Activated T-cell treated with anti-CD3 and anti-CD28 coated beads for 48 hours (primary cell): Measurements from ENCODE around the gene MSI2.

Source experiments
- DNase-seq: peaks from one replicate; pipeline ENCODE4 v3.0.0-alpha.2; 2020; ENCODE audit warnings: low read depth

MSI2 gene

DNA sequence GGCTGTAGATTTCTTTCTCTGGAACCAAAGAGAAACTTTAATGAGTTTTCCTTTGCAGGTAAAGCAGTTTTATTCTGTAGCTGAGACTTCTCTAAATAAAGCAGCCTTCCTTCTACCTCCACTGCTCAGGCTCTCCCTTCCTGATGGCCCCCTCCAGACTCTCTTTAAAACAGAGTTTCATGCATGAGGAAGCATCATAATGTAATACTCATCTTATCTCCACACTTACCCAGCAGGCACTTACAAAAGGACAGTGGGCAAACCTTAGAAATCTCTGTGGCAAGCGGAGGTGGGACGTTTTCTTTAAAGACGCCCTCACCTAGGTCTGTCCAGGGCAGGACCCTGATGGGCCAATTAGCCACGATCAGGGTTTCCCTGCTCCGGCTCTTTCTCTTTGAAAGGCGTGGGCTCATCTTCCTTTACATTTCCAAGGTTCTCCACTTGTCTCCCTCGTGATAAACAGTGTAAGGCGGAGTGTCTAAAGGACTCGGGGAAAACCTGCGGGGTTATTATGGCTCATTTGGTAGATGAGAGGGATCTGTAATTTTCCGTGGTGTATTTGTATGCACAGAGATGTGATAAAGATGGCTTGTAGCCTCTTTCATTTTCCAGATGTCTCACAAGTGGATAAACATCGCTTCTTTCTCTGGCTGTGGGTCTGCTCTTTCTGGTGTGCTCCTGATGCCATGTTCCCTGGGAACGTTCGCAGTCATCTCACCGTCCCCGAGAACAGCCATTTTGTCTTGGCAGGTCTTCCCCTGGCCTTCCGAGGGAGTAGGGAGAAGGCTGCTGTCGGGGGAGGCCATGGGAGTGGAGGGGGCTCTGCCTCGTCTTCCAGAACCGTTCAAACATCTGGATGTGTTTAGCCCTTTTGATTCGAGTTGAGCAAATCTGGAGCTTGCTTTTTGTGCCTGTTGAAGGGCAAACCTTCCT is 249.8 kb downstream of the MSI2 start:
- DNase-seq, result no peak

DNA sequence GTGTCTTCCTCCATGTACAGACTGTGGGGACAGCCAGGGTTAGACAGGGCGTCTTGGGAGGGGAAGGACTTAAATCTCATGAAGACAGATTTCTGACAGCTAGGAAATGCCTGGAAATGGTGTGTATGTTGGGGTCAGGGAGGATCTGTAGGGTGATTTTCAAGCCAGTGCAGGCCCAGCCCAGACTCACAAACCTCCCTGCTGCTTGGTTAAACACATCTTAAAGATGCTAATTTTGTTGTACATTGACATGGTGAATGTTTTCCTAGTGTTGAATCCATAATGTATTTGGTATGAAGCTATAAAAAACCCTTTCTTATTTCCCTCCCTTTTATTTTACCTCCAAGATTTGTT is 250.4 kb downstream of the MSI2 start:
- no peak for DNase-seq

DNA sequence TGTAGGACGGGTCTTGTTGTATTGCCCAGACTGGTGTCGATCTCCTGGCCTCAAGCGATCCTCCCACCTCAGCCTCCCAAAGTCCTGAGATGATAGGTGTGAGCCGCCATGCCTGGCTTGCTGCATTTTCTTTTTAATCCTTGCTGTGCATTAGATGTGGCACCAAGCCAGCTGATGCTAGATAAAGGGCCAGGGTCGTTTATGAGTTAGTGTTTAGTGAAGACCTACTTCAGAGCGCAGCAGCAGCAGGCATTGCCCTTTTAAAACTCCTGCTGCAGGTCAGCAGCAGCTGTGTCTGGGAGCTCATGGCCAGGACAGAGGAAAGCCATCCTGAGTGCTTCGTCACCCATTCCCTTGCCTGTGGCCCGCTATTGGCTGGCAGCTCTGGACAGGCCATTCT is 251.5 kb downstream of the MSI2 start:
- no peak for DNase-seq

DNA sequence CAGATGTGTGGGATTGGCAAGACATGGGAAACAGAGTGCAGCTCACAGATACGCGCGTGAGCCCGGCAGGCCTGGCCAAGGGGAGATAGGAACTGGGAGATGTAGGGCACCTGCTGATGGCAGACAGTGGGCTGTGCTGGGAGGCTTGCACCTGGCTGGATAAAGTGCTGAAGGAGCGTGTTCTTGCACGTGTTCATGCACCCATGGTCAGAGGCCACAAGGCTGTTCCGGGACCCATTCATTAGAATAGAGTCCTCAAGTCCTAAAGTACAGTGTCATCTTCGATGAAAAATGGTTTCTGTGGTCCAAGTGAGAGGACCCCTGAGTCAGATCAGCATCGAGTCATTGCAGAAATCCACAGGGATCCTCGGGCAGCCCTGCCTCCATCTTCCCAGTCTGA is 252.3 kb downstream of the MSI2 start:
- DNase-seq, result no peak

GRCh38 chr17:57511475-57512123 is 255.3 kb downstream of the MSI2 start:
- DNase-seq, result no peak

GRCh38 chr17:57512258-57512657 is 255.9 kb downstream of the MSI2 start:
- DNase-seq, result no peak

- no peak for DNase-seq
Observed at GRCh38 chr17:57512691-57513090, 256.4 kb downstream of the MSI2 start.

DNA sequence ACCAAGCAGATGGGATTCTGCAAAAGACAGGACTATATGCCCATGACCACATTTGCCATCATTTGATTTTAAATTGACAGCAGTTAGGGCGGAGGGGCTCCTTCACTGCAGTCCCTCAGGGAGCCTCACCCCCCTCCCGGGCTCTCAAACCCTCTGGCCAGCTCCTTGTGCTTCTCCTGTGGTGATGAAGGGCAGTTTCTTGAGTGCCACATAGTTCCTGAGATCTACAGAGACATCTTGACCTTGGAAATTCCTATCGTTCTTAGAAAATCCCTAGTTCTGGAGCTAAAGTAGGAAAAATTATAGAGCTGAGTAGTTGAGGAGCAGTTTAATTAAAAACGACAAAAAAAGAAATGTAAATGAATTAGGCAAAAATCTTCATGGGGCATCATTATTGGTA is 257.2 kb downstream of the MSI2 start:
- DNase-seq, result no peak

DNA sequence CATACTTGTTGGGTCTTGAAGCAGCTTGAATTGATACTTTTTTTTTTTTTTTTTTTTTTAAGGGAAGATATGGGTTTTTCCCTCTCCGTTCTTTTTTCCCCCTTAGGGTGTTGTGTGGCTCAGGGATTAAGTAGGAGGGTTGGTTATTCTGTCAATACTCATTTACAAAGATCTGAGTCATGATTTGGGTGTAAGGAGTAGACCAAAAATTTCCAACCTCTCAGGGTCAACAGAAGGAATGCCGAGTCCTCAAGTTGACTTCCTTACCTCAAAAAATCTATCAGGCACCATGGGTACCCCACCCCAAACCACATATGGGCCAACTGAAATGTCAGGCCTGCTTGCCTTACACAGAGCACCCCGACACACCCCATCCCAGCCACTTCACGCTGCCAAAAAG is 258.3 kb downstream of the MSI2 start:
- no peak for DNase-seq

DNA sequence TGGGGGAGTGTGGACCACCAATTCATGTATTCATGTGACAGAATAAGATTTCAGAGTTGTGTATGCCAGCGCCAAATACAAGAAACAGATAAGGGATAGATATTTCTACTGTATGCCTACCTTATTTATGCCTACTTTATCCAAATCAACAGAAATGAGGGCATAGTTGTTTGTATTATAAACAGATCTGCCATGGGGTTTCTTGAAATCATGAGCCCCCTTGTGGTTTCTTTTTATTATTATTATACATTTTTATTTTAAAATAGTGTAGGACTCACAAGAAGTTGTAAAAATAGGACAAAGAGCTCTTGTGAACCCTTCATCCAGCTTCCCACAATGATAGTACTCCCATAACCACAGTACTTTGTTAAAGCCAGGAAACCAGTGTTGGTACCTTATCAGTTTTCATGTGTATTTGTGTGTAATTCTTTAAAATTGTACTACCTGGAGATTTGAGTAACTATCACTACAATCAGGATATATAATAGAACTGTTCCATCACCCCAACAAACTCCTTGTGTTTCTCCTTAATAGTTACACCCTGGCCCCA is 259.4 kb downstream of the MSI2 start:
- no peak for DNase-seq

DNA sequence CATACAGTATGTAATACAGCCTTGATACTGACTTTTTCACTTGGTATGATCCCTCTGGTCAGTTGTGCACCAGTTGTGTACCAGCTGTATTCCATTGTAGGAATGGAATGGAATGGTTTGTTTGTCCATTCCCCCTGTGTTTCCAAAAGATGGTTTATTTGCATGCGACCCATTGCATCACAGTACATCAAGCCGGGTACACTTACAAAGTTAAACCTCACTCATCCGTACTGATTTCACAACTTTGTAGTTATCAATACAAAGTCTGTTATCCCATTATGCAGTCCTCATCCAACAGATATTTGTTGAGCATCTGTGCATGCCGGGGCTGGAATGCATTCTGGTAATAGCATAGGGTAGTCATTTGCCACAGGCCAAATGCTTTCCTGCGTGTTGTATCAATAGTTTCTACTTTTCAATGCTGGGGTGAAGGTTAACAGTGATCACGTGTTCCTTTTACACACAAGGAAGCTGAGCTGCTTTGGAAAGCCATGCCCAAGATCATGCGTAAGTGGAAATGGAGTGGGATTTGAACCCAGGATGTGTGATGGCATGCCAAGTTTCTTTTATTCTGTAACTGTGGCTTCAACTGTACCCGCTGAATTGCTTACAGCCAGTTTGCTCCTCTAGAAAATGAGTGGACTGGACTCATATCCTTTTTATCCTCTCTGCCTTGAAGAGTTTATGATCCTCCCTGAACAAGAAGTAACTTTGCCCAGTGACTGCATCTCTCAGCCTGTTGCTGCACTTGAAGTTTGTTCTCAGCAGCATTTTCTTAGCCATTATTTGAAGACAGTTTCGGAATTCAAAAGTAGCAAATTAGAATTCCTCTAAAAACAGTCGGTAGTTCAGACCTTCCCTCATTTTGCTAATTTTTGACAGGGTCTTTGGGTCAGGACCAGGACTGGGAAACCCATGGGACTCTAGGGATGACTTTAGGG is 260.2 kb downstream of the MSI2 start:
- no peak for DNase-seq

DNA sequence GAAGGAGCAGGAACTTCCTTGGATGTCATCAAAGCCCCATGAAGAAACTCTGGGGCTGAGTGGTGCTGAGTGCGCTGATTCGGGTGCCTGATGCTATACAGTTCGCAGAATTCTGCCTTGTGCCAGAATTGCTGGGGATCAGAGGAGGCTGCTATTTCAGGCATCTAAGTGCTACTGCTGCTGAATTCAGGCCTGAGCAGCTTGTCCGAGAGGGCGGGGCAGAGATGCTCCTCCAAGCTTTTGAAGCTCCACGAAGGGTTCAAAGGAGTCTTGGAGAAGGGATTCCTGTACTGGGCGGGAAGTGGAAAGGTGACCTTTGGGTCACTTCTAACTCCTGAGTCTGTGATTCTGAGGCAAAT is 260.9 kb downstream of the MSI2 start:
- no peak for DNase-seq

DNA sequence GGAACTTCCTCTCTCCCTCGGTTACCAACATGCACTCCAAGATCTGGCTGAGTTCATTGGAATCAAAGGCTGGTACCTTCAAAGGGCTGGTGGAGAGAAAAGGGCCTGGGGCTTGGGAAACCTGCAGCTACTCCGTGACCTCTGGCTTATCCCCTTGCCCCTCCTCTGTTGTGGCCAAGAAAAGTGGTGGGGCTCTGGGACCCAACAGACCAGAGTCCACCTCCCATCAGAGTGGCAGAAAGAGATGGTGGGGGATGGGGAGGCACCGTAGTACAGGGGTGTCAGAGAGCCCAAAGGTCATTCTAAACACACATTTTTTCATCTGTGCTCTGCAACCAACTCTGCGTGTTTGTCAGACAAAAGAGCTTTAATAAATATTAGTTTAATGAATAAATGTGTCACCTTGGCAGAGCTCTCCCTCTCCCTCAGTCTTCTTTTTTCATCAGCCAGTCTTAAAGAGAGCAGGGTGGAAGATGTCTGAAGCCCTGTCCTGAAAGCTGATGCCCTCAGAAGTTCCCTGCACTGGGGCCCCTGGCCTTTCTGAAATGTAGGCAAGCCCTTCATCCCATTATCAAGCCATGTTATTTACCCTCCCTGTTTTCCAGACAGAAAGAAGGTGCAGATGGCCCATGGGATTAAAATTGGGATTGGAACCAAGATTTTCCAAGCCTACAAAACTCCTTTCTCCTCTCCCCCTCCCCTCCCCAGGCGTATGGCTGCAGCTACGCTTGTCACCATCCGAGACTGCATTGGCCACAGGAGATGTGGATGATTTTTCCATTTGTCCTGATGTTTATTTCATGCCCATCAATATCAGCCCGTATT is 261.5 kb downstream of the MSI2 start:
- no peak for DNase-seq

GRCh38 chr17:57518587-57519581 is 262.6 kb downstream of the MSI2 start:
- DNase-seq, result no peak

DNA sequence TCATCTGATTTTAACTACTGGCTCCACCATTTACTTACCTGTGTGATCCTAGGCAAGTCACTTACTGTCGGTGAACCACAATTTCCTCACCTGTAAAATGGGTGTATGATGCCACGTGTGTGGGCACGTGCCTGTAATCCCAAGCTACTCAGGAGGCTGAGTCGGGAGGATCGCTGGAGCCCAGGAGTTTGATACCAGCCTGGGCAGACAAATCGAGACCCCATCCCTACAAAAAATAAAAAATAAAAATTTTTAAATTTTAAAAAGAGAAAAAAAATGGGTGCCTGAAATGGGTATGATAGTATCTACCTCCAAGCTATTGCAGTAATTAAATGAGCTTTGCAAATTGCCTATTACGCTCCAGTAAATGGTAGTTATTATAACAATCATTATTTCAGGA is 263.5 kb downstream of the MSI2 start:
- DNase-seq, result no peak

DNA sequence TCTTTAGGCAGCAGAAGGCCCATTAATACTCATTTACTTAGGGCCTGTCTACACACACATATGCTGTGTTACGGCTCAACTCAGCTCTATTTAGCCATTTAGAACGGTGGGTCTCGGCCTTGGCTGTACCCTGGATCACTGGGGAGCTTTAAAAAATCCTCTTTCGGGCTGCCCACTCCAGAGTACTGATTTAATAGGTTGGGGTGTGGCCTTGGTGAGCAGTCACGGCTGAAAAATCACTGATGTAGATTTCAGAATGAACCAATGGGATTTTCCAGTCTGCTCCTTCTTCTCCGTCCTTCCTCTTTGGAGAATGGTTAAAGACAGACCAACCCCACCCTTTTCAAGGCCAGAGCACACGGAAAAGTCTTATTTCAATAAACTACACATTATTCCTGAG is 265.3 kb downstream of the MSI2 start:
- no peak for DNase-seq

DNA sequence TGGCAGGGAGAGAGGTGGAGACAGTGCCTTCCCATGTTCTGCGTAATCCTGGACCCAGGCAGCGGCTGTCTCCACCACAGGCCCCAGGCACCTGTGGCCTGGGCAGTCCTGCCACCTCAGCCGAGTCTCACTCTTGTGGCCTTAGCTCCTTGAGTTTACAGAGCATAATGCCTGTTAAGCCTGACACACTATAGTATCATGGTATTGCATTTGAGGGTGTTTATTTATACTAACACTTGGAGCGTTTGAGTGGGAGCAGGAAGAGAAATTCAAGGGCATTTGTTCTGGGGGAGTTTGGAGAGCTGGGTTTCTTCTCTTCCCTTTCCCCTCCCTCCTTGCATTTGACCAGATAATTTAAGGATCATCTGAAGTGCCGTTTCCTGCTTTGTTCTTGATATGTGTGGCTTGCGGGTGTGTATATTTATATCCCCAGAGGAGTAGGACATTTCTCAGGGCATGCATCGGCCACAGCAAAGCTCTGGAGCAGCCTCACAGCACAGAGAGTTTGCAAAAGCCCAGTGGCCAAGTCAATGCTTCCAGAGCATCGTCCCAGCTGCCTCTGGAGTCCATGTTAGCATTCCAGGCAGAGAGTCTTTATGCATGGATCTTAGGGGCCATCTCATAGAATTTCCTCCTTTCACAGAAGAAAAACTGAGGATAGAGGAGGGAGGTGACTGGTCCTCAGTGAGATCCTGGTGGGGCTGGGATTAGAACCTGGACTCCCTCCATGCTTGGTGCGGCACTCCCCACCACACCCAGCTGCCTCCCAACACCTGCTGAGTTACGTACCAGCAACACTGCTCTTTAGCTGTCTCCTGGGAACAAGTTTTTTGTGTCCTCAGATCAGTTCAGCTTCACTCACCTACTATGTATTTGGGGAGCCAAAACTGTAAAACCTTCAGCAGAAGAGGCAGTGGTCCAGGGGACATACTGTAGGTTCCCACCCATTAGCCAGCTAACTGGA is 266.0 kb downstream of the MSI2 start:
- no peak for DNase-seq

DNA sequence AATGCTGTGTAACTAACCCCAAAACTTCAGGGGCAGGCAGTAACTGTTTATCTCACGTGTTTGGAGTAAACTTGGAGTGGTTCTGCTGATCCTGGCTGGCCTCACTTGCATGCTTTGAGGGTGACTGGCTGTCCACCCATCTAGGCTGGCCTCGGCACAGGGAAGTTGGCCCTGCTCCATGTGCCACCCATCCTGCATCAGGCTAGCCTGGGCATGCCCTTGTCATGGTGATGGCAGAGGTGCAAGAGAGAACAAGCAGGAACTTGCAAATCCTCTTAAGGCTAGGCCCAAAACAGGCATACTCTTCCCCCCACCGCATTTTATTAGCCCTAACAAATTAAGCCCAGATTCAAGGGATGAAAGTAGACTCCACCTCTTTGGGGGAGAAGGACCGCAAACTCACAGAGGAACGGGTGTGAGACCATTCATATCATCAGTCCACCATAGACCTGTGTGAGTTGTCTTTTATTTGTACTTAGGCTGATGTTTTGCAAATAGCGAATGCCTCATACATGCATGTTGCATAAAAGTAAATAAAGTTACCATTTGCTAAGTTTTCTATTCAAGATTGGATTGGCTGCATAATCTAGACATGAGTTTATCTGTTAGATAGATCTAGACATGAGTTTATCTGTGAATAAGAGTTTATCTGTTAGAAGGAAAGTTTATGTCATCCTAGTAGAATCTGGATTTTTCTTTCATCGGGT is 267.8 kb downstream of the MSI2 start:
- DNase-seq, result no peak
